ENCODE results near the gene PPP2R2C. TPM values are rescaled to one million over a fixed set of nuclear protein-coding genes. Genes with fewer than 3 reads are reported as not detected.
A peak's percentile ranks its signal among the peaks of the same experiment; 100 is the strongest.

PPP2R2C gene
- total RNA-seq, 3 donors from 2014 or later, result 0.16 to 0.66 (median 0.44) TPM

GRCh38 chr4:6278801-6279197 is 193.6 kb downstream of the PPP2R2C start:
- peak overlapping the region; percentile 17 to 67 for H3K27ac ChIP-seq
- peaks cover 0 to 2% of the 10 kb centered on the region in 2 donors for H3K4me1 ChIP-seq
- H3K4me3 ChIP-seq, result no peak overlapping the region
- H3K36me3 ChIP-seq, result no peaks in the 10 kb centered on the region
- DNase-seq (ENCODE audit: low spot score in 2 of 2), result no peak
- intact Hi-C loops (cut with DNase I; ENCODE audit: low total_unique reads), result no loop called here
- TF ChIP-seq CTCF (IDR thresholded peaks at IDR 0.05) (no peak), POLR2AphosphoS5 (IDR thresholded peaks at IDR 0.05) (peak in 1 of 3 donors; percentile 22)
- H3K9me3 ChIP-seq, result no peaks in the 10 kb centered on the region
- no peaks in the 10 kb centered on the region for H3K27me3 ChIP-seq

GRCh38 chr4:6277935-6278800 is 194.2 kb downstream of the PPP2R2C start:
- TF ChIP-seq CTCF (IDR thresholded peaks at IDR 0.05) (no peak), POLR2A (IDR thresholded peaks at IDR 0.05) (no peak), POLR2AphosphoS5 (IDR thresholded peaks at IDR 0.05) (no peak)
- no peak for DNase-seq (ENCODE audit: low spot score in 2 of 2)
- Histone ChIP-seq H3K4me1 (peaks cover 0 to 8% of the 10 kb centered on the region in 2 donors), H3K9me3 (no peaks in the 10 kb centered on the region), H3K36me3 (no peaks in the 10 kb centered on the region), H3K27me3 (no peaks in the 10 kb centered on the region), H3K4me3 (no peak overlapping the region), H3K27ac (peak overlapping the region; percentile 11 to 67)
- intact Hi-C loops (cut with DNase I; ENCODE audit: low total_unique reads), result no loop called here

- no peak overlapping the region for H3K4me3 ChIP-seq
- intact Hi-C loops (cut with DNase I; ENCODE audit: low total_unique reads), result no loop called here
- TF ChIP-seq POLR2AphosphoS5 (IDR thresholded peaks at IDR 0.05) (no peak), POLR2A (IDR thresholded peaks at IDR 0.05) (no peak), CTCF (IDR thresholded peaks at IDR 0.05) (no peak)
Observed at GRCh38 chr4:6277139-6277802, 195.1 kb downstream of the PPP2R2C start.

GRCh38 chr4:6275898-6276806 is 196.3 kb downstream of the PPP2R2C start:
- peaks cover 11 to 25% of the 10 kb centered on the region in 2 donors for H3K4me1 ChIP-seq
- H3K27me3 ChIP-seq, result no peaks in the 10 kb centered on the region
- H3K36me3 ChIP-seq, result no peaks in the 10 kb centered on the region
- intact Hi-C loops (cut with DNase I; ENCODE audit: low total_unique reads), result no loop called here
- no peaks in the 10 kb centered on the region for H3K9me3 ChIP-seq
- TF ChIP-seq CTCF (IDR thresholded peaks at IDR 0.05), result no peak
- no peak for TF ChIP-seq POLR2A (IDR thresholded peaks at IDR 0.05)
- no peak for TF ChIP-seq POLR2AphosphoS5 (IDR thresholded peaks at IDR 0.05)
- no peak overlapping the region for H3K4me3 ChIP-seq
- peak overlapping the region in 1 of 2 donors; percentile 67 for H3K27ac ChIP-seq
- no peak for DNase-seq (ENCODE audit: low spot score in 2 of 2)

More at GRCh38 chr4:6277139-6277802, 195.1 kb downstream of the PPP2R2C start:
- no peaks in the 10 kb centered on the region for H3K9me3 ChIP-seq
- H3K27me3 ChIP-seq, result no peaks in the 10 kb centered on the region
- H3K36me3 ChIP-seq, result no peaks in the 10 kb centered on the region
- peaks cover 7 to 17% of the 10 kb centered on the region in 2 donors for H3K4me1 ChIP-seq
- H3K27ac ChIP-seq, result peak overlapping the region in 1 of 2 donors; percentile 67
- DNase-seq (ENCODE audit: low spot score in 2 of 2), result no peak
